ENCODE data around the gene ZEB1.
A peak's percentile ranks its signal among the peaks of the same experiment; 100 is the strongest.

Gene ZEB1

DNA sequence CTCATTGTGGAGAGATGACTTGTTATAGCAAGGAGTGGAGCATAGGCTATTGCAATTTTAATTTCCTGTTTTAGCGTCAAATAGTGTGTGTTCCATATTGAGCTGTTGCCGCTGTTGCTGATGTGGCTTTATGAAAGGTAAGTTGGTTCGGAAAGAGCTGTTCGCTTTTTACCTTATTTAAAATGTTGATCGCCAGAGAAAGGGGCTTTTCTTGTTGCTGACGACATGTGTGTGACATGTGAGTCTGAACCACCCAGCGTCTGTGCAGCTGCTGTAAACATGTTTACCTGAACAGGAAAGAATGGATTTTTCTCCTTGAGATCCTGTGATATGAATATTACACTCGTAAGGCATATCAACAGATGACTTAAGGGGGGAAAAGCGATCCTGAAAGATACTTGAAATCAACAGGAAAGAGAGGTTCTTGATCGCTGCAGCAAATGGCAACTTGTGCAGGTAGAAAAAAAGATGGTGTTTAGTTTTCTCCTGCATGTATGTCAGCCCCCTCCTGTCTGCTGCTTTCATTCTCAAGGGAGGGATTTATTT lies 2.5 kb downstream of the ZEB1 start:
- Histone ChIP-seq H3K4me2 (ENCODE audit: low read depth, low read length) (peak overlapping the region; percentile 74), H3K9ac (ENCODE audit: low read length) (peak overlapping the region; percentile 75), H3K4me3 (ENCODE audit: low read length) (peak overlapping the region; percentile 84), H3K4me1 (ENCODE audit: low read length) (peaks cover 10% of the 10 kb centered on the region; the same call in 1 of the 2 replicates), H3K27me3 (replicated peaks; ENCODE audit: insufficient read depth, low read length) (no peaks in the 10 kb centered on the region), H3K9me2 (replicated peaks; ENCODE audit: insufficient read depth, low read length) (no peaks in the 10 kb centered on the region), H3K79me2 (ENCODE audit: low read length) (peaks cover 76% of the 10 kb centered on the region), H3K9me3 (replicated peaks; ENCODE audit: insufficient read depth, low read length) (no peaks in the 10 kb centered on the region), H2AFZ (ENCODE audit: low read length) (peak overlapping the region; percentile 59), H3K27ac (ENCODE audit: low read length) (peak overlapping the region; percentile 68), H4K20me1 (ENCODE audit: insufficient read depth, low read length) (no peaks in the 10 kb centered on the region; the same call in 1 of the 2 replicates), H3K36me3 (replicated peaks; ENCODE audit: insufficient read depth, low read length) (no peaks in the 10 kb centered on the region), H3F3A (ENCODE audit: insufficient read depth, low read length) (peaks cover 16% of the 10 kb centered on the region)
- peak; percentile 55 for DNase-seq
- TF ChIP-seq, protein P1, sequence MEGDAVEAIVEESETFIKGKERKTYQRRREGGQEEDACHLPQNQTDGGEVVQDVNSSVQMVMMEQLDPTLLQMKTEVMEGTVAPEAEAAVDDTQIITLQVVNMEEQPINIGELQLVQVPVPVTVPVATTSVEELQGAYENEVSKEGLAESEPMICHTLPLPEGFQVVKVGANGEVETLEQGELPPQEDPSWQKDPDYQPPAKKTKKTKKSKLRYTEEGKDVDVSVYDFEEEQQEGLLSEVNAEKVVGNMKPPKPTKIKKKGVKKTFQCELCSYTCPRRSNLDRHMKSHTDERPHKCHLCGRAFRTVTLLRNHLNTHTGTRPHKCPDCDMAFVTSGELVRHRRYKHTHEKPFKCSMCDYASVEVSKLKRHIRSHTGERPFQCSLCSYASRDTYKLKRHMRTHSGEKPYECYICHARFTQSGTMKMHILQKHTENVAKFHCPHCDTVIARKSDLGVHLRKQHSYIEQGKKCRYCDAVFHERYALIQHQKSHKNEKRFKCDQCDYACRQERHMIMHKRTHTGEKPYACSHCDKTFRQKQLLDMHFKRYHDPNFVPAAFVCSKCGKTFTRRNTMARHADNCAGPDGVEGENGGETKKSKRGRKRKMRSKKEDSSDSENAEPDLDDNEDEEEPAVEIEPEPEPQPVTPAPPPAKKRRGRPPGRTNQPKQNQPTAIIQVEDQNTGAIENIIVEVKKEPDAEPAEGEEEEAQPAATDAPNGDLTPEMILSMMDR (IDR thresholded peaks at IDR 0.05; ENCODE audit: low read length) = no peak
- TF ChIP-seq EZH2phosphoT487 (IDR thresholded peaks at IDR 0.05; ENCODE audit: low read length) (no peak), EZH2 (optimal IDR thresholded peaks at IDR 0.05; ENCODE audit: low read depth, low read length) (no peak)

DNA sequence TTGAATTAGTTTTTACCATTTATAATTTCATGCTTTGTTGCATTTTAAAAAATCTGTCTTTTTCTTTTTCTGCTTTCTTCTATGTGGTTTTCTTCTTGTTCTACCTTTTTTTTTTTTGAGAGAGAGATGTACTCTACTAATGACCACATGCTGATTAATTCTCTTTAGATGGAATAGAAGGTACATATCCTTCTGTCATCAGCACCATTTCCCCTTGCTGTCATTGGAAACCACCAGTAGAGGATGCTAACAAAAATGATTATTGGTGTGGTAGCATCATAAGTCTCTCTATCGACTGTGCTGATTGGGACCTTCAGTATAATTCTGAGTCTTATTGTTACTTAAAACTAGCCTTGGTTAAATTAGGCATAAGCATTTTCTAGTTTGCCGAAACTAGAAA lies 3.6 kb downstream of the ZEB1 start:
- H3K4me2 ChIP-seq (ENCODE audit: low read depth, low read length) = peak overlapping the region; percentile 74; the same call in 1 of the 2 replicates
- H3K79me2 ChIP-seq (ENCODE audit: low read length) = peaks cover 76% of the 10 kb centered on the region
- peaks cover 16% of the 10 kb centered on the region for H3F3A ChIP-seq (ENCODE audit: insufficient read depth, low read length)
- H3K4me3 ChIP-seq (ENCODE audit: low read length) = no peak overlapping the region
- H3K9ac ChIP-seq (ENCODE audit: low read length) = no peak overlapping the region
- H3K27ac ChIP-seq (ENCODE audit: low read length) = no peak overlapping the region
- H3K9me3 ChIP-seq (replicated peaks; ENCODE audit: insufficient read depth, low read length) = no peaks in the 10 kb centered on the region
- H4K20me1 ChIP-seq (ENCODE audit: insufficient read depth, low read length) = no peaks in the 10 kb centered on the region; the same call in 1 of the 2 replicates
- TF ChIP-seq, protein P1 (IDR thresholded peaks at IDR 0.05; ENCODE audit: low read length) = peak; percentile 29
- TF ChIP-seq EZH2phosphoT487 (IDR thresholded peaks at IDR 0.05; ENCODE audit: low read length) = no peak
- peak; percentile 19 for DNase-seq
- H3K4me1 ChIP-seq (ENCODE audit: low read length) = peaks cover 10% of the 10 kb centered on the region; the same call in 1 of the 2 replicates
- no peak overlapping the region for H2AFZ ChIP-seq (ENCODE audit: low read length)
- H3K36me3 ChIP-seq (replicated peaks; ENCODE audit: insufficient read depth, low read length) = no peaks in the 10 kb centered on the region
- H3K9me2 ChIP-seq (replicated peaks; ENCODE audit: insufficient read depth, low read length) = no peaks in the 10 kb centered on the region
- H3K27me3 ChIP-seq (replicated peaks; ENCODE audit: insufficient read depth, low read length) = no peaks in the 10 kb centered on the region

DNA sequence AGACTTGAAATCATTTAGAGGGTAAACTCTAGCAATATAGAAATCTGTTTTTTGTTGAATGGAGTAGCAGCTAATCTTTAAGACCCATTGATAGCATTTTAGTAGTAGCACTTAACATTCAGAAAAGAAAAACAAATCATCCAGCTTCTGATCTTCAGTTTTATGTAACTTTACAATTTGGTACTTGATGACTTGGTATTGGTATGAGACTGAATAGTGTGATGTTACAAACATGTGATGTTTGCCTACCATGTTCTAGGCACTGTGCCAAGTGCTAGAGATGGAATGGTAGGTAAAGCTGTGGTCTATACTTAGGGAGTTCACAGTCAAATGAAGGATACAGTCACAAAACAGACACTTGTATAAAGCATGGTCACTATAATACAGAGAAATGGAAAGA lies 21.3 kb downstream of the ZEB1 start:
- H3K4me1 ChIP-seq (ENCODE audit: low read length) = no peaks in the 10 kb centered on the region
- TF ChIP-seq EZH2phosphoT487 (IDR thresholded peaks at IDR 0.05; ENCODE audit: low read length) (no peak), EZH2 (optimal IDR thresholded peaks at IDR 0.05; ENCODE audit: low read depth, low read length) (no peak)
- TF ChIP-seq, protein P1 (IDR thresholded peaks at IDR 0.05; ENCODE audit: low read length) = no peak
- H3K79me2 ChIP-seq (ENCODE audit: low read length) = peaks cover 53% of the 10 kb centered on the region
- no peak overlapping the region for H3K4me2 ChIP-seq (ENCODE audit: low read depth, low read length)
- no peak for DNase-seq
- H3K9me3 ChIP-seq (replicated peaks; ENCODE audit: insufficient read depth, low read length) = no peaks in the 10 kb centered on the region
- no peak overlapping the region for H3K4me3 ChIP-seq (ENCODE audit: low read length)
- H3K27ac ChIP-seq (ENCODE audit: low read length) = no peak overlapping the region
- H3K9me2 ChIP-seq (replicated peaks; ENCODE audit: insufficient read depth, low read length) = no peaks in the 10 kb centered on the region
- no peaks in the 10 kb centered on the region for H3K27me3 ChIP-seq (replicated peaks; ENCODE audit: insufficient read depth, low read length)
- H3K36me3 ChIP-seq (replicated peaks; ENCODE audit: insufficient read depth, low read length) = no peaks in the 10 kb centered on the region
- no peak overlapping the region for H3K9ac ChIP-seq (ENCODE audit: low read length)
- H3F3A ChIP-seq (ENCODE audit: insufficient read depth, low read length) = no peaks in the 10 kb centered on the region
- H4K20me1 ChIP-seq (ENCODE audit: insufficient read depth, low read length) = no peaks in the 10 kb centered on the region
- no peak overlapping the region for H2AFZ ChIP-seq (ENCODE audit: low read length)
